ENCODE results near the gene CPA1. TPM values are rescaled to one million over a fixed set of nuclear protein-coding genes. Genes with fewer than 3 reads are reported as not detected.

The CPA1 gene
- polyA plus RNA-seq, 4 donors = 0.28 to 12.7 (median 8.9) TPM

DNA sequence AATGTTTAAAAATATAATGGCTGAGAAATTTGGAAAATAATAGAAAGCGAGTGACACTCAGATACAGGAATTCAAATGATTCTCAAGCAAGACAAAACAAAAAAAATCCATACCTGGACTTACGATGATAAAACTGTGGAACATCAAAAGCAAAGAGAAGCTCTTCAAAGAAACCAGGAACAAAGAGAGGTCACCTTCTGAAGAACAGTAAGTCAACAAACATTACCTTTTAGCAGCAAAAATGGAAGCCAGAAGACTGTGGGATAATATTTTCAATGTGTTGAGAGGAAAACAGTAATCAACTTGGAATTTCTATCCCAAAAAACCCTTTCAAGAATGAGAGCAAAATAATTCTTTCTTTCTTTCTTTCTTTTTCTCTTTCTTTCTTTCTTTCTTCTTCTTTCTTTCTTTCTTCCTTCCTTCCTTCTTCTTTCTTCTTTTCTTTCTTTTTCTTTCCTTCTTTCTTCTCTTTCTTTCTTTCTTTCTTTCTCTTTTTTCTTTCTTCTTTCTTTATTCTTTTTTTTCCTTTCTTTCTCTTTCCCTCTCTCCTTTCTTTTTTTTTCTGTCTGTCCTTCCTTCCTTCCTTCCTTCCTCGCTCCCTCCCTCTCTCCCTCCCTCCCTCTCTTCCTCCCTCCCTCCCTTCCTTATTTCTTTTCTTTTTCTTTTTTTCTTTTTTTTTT, 37.5 kb upstream of the CPA1 start:
- 87 to 93% (median 92%) methylated on average over 3 of the region's 3 CpGs for WGBS, 3 donors
- Histone ChIP-seq H3K4me1 (ENCODE audit: control insufficient read depth in 3 of 3, insufficient read depth in 2 of 3, low read depth in 1 of 3, low read length in 2 of 3) (no peaks in the 10 kb centered on the region), H3K4me3 (ENCODE audit: low read depth in 1 of 3, low read length in 3 of 3) (no peak overlapping the region), H3K27ac (ENCODE audit: low read depth in 1 of 3, low read length in 2 of 3) (no peak overlapping the region), H3K9me3 (ENCODE audit: control insufficient read depth in 2 of 2, insufficient read depth in 1 of 2, low read depth in 1 of 2, low read length in 1 of 2) (peaks cover 0 to 4% of the 10 kb centered on the region in 2 donors), H3K36me3 (ENCODE audit: control insufficient read depth in 3 of 3, insufficient read depth in 2 of 3, low read depth in 1 of 3, low read length in 3 of 3) (no peaks in the 10 kb centered on the region), H3K27me3 (ENCODE audit: control insufficient read depth in 3 of 3, insufficient read depth in 3 of 3, low read length in 3 of 3) (no peaks in the 10 kb centered on the region)
- FAIRE-seq (no peak), DNase-seq (no peak)

DNA sequence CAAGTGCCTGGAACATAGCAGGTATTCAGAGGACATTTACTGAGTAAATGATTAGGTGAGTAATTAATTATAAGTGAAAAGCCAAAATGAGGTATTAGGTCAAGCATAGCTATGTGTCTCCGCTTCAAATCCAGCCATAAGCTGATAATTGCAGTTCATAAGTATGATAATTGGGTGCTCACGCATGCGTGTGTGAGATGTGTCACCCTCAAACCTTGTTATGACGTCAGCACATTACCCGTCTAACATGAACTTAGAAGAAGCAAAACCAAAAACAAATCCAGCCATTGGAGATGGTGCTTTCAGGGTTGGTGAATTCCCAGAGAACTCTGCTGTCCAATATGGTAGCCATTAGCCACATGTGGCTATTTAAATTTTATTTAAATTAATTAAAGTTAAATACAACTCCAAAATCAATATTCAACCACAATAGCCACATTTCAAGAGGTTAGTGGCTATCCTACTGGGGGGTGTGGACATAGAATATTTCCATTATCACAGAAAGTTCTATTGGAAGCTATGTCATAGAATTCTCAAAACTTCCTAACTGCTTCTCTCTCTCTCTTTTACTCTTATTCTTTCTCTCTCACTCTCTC, 35.9 kb upstream of the CPA1 start, which contains the start of gene CPA5:
CPA5 (plus strand) TSS at position 546 of the 596 bp plus-strand sequence. CDS start 1,670 bp downstream, outside the sequence.
- no peak for FAIRE-seq
- WGBS, 3 donors = 91 to 94% (median 91%) methylated on average over 5 of the region's 5 CpGs

DNA sequence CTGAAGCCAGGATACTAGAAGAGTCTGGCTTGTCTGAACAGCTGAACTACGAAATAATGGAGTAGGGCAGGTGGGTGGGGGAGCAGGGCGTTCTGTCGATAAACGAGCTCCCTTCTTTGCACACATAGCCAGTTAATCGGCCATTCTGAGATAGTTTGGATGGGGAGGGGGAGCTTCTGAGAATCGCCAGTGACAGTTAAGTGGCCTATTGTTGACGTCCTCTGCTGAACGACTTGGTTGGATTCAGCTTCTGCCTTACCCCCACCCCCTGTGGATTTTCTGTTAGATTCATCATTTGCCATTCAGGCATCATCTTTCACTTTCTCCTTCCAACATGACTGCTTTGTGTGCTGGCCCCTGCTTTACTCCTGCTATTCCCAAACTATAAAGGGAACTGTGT, 35.2 kb upstream of the CPA1 start:
- H3K9me3 ChIP-seq (ENCODE audit: control insufficient read depth in 2 of 2, insufficient read depth in 1 of 2, low read depth in 1 of 2, low read length in 1 of 2) = peaks cover 0 to 4% of the 10 kb centered on the region in 2 donors
- FAIRE-seq (no peak), DNase-seq (no peak)
- no peaks in the 10 kb centered on the region for H3K27me3 ChIP-seq (ENCODE audit: control insufficient read depth in 3 of 3, insufficient read depth in 3 of 3, low read length in 3 of 3)
- H3K4me3 ChIP-seq (ENCODE audit: low read depth in 1 of 3, low read length in 3 of 3) = no peak overlapping the region
- H3K27ac ChIP-seq (ENCODE audit: low read depth in 1 of 3, low read length in 2 of 3) = no peak overlapping the region
- WGBS, 3 donors = 60 to 83% (median 75%) methylated on average over 8 of the region's 8 CpGs
- H3K36me3 ChIP-seq (ENCODE audit: control insufficient read depth in 3 of 3, insufficient read depth in 2 of 3, low read depth in 1 of 3, low read length in 3 of 3) = no peaks in the 10 kb centered on the region
- no peaks in the 10 kb centered on the region for H3K4me1 ChIP-seq (ENCODE audit: control insufficient read depth in 3 of 3, insufficient read depth in 2 of 3, low read depth in 1 of 3, low read length in 2 of 3)

More for the DNA sequence above, 35.9 kb upstream of the CPA1 start, which contains the start of gene CPA5:
- Histone ChIP-seq H3K9me3 (ENCODE audit: control insufficient read depth in 2 of 2, insufficient read depth in 1 of 2, low read depth in 1 of 2, low read length in 1 of 2) (peaks cover 0 to 4% of the 10 kb centered on the region in 2 donors), H3K27me3 (ENCODE audit: control insufficient read depth in 3 of 3, insufficient read depth in 3 of 3, low read length in 3 of 3) (no peaks in the 10 kb centered on the region), H3K4me1 (ENCODE audit: control insufficient read depth in 3 of 3, insufficient read depth in 2 of 3, low read depth in 1 of 3, low read length in 2 of 3) (no peaks in the 10 kb centered on the region), H3K27ac (ENCODE audit: low read depth in 1 of 3, low read length in 2 of 3) (no peak within 1 kb of the TSS), H3K4me3 (ENCODE audit: low read depth in 1 of 3, low read length in 3 of 3) (no peak within 1 kb of the TSS), H3K36me3 (ENCODE audit: control insufficient read depth in 3 of 3, insufficient read depth in 2 of 3, low read depth in 1 of 3, low read length in 3 of 3) (no peaks in the 10 kb centered on the region)
- DNase-seq = no peak

DNA sequence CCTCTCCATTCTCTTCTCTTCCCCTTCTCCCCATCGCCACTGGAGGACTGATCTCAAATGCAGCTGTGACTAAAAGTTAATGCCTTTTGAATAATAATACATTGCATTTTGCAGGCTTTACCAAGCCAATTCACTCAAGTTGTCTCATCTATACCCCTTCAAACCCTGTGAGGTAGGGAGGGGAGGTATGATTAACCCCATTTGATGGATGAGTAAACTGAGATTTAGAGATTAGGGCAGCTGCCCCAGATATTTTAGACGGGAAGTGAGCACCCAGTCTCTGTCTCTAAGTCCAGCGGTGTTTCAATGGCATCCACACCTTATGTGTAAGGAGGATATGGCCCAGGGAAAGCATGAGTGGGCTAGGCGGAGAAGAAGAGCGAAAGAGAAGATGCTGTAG, 34.6 kb upstream of the CPA1 start:
- no peaks in the 10 kb centered on the region for H3K36me3 ChIP-seq (ENCODE audit: control insufficient read depth in 3 of 3, insufficient read depth in 2 of 3, low read depth in 1 of 3, low read length in 3 of 3)
- peaks cover 0 to 4% of the 10 kb centered on the region in 2 donors for H3K9me3 ChIP-seq (ENCODE audit: control insufficient read depth in 2 of 2, insufficient read depth in 1 of 2, low read depth in 1 of 2, low read length in 1 of 2)
- no peaks in the 10 kb centered on the region for H3K27me3 ChIP-seq (ENCODE audit: control insufficient read depth in 3 of 3, insufficient read depth in 3 of 3, low read length in 3 of 3)
- FAIRE-seq (no peak), DNase-seq (no peak)
- H3K27ac ChIP-seq (ENCODE audit: low read depth in 1 of 3, low read length in 2 of 3) = no peak overlapping the region
- WGBS, 3 donors = 88 to 91% (median 88%) methylated on average over 5 of the region's 5 CpGs
- no peak overlapping the region for H3K4me3 ChIP-seq (ENCODE audit: low read depth in 1 of 3, low read length in 3 of 3)
- H3K4me1 ChIP-seq (ENCODE audit: control insufficient read depth in 3 of 3, insufficient read depth in 2 of 3, low read depth in 1 of 3, low read length in 2 of 3) = peaks cover 0 to 3% (median 0%) of the 10 kb centered on the region in 3 donors

DNA sequence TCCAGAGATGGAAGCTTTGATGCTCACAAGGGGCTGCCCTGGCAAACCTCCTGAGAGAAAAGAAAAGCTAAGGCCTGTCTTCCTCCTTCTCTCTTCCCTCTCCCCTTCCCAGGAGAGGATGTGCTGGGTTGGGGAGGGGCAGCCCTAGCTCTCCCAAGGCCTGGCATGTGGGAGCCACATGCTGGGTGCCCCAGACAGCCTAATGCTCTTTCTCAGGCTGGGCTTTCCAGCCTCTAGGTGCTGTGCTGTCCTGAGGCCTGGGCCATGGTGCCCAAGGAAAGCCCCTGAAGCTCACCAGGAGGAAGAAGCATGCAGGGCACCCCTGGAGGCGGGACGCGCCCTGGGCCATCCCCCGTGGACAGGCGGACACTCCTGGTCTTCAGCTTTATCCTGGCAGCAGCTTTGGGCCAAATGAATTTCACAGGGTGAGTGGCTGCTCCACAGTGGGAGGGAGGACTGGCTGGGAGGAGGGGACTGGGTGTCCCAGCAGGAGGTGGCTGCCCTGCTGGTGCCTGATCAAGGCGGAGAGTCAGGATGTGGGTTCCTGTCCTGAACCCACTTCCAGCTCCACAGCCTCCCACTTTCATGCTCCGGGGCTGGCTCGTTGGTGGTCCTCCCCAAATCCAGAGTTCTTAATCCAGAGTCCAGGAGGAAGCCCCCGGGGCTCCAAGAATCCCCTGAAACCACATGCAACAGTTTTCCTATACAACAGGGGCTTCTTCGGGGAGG, 34.0 kb upstream of the CPA1 start:
- Histone ChIP-seq H3K27ac (ENCODE audit: low read depth in 1 of 3, low read length in 2 of 3) (no peak overlapping the region), H3K4me3 (ENCODE audit: low read depth in 1 of 3, low read length in 3 of 3) (no peak overlapping the region), H3K36me3 (ENCODE audit: control insufficient read depth in 3 of 3, insufficient read depth in 2 of 3, low read depth in 1 of 3, low read length in 3 of 3) (no peaks in the 10 kb centered on the region), H3K27me3 (ENCODE audit: control insufficient read depth in 3 of 3, insufficient read depth in 3 of 3, low read length in 3 of 3) (no peaks in the 10 kb centered on the region), H3K9me3 (ENCODE audit: control insufficient read depth in 2 of 2, insufficient read depth in 1 of 2, low read depth in 1 of 2, low read length in 1 of 2) (peaks cover 0 to 4% of the 10 kb centered on the region in 2 donors), H3K4me1 (ENCODE audit: control insufficient read depth in 3 of 3, insufficient read depth in 2 of 3, low read depth in 1 of 3, low read length in 2 of 3) (peaks cover 0 to 9% (median 0%) of the 10 kb centered on the region in 3 donors)
- DNase-seq = no peak
- FAIRE-seq = no peak
- WGBS, 3 donors = 83 to 86% (median 85%) methylated on average over 10 of the region's 10 CpGs

DNA sequence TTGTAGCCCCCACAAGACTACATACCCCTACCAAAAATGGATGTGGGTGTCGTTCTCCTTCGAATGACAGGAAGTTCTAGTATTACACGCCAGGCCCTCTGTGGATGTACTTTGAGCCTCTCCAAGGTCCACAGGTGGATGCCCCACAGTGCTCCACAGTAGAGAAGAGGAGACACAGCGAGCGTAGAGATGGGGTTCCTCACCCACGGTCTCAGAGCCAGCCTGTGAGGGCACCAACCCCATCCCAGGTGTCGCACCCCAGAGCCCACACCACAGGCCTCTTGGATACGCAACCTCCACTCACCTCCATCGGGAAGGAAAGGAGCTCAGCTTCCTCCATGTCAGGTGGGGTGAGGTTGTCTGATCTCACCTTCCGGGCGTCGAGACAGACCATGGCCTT, 33.4 kb upstream of the CPA1 start:
- Histone ChIP-seq H3K36me3 (ENCODE audit: control insufficient read depth in 3 of 3, insufficient read depth in 2 of 3, low read depth in 1 of 3, low read length in 3 of 3) (no peaks in the 10 kb centered on the region), H3K27me3 (ENCODE audit: control insufficient read depth in 3 of 3, insufficient read depth in 3 of 3, low read length in 3 of 3) (peaks cover 0 to 3% (median 0%) of the 10 kb centered on the region in 3 donors), H3K4me1 (ENCODE audit: control insufficient read depth in 3 of 3, insufficient read depth in 2 of 3, low read depth in 1 of 3, low read length in 2 of 3) (peaks cover 0 to 15% (median 2%) of the 10 kb centered on the region in 3 donors), H3K9me3 (ENCODE audit: control insufficient read depth in 2 of 2, insufficient read depth in 1 of 2, low read depth in 1 of 2, low read length in 1 of 2) (peaks cover 0 to under 1% of the 10 kb centered on the region in 2 donors), H3K27ac (ENCODE audit: low read depth in 1 of 3, low read length in 2 of 3) (no peak overlapping the region), H3K4me3 (ENCODE audit: low read depth in 1 of 3, low read length in 3 of 3) (no peak overlapping the region)
- DNase-seq = no peak
- no peak for FAIRE-seq
- 84 to 89% (median 85%) methylated on average over 12 of the region's 12 CpGs for WGBS, 3 donors

DNA sequence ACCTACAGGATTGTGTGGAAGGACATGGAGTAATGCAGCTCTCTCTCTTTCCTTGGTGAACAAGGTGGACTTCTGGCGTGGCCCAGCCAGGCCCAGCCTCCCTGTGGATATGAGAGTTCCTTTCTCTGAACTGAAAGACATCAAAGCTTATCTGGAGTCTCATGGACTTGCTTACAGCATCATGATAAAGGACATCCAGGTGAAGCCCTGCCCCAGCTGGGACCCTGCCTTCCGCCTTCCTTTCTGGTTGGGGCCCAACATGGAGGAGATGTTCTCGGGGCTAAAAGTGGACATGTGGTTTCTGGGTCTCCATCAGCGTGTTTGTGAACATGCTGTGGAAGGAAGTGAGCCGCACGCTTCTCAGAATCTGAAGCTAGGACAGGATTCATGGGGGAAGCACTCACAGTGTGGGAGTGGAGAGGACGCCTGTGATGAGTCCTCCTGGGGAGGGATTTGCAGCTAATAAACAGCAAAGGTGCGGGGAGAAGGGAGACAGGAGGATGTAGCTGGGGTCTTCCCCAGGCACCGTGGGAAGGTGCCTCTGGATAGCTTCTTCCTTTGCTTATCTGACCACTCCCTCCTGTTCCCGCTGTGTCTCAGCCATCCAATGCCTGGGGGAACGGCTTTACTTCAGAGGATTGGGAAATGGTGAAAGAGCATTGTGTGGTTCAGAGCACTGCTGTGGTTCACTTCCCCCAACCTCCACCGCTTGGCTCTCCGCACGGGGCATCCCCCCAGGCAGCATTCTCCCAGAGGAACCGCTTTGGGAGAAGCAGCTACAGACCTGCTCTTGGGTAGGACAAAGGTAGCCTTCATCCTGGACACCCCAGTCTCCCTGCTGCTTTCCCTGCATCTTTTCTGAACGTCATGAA, 30.1 kb upstream of the CPA1 start:
- Histone ChIP-seq H3K9me3 (ENCODE audit: control insufficient read depth in 2 of 2, insufficient read depth in 1 of 2, low read depth in 1 of 2, low read length in 1 of 2) (no peaks in the 10 kb centered on the region), H3K4me3 (ENCODE audit: low read depth in 1 of 3, low read length in 3 of 3) (no peak overlapping the region), H3K4me1 (ENCODE audit: control insufficient read depth in 3 of 3, insufficient read depth in 2 of 3, low read depth in 1 of 3, low read length in 2 of 3) (peaks cover 0 to 21% (median 2%) of the 10 kb centered on the region in 3 donors), H3K27ac (ENCODE audit: low read depth in 1 of 3, low read length in 2 of 3) (peak overlapping the region in 1 of 3 donors; percentile 28), H3K27me3 (ENCODE audit: control insufficient read depth in 3 of 3, insufficient read depth in 3 of 3, low read length in 3 of 3) (peaks cover 0 to 3% (median 0%) of the 10 kb centered on the region in 3 donors), H3K36me3 (ENCODE audit: control insufficient read depth in 3 of 3, insufficient read depth in 2 of 3, low read depth in 1 of 3, low read length in 3 of 3) (no peaks in the 10 kb centered on the region)
- FAIRE-seq (no peak), DNase-seq (no peak)
- 66 to 75% (median 72%) methylated on average over 16 of the region's 16 CpGs for WGBS, 3 donors

Data from small intestine (tissue), 7 donors.